Mesenchymal stem cell (in vitro differentiated cells and primary cell): ENCODE data around the gene UNG.

Experiments used
- DNase-seq: peaks from one replicate; pipeline ENCODE4 v3.0.0-alpha.2; 2013
- H2AFZ ChIP-seq: one replicate; pipeline ENCODE4 v1.6.1; 2013; ENCODE audit warnings: low read depth, mild to moderate bottlenecking, control low read depth, inconsistent platforms, low read length, moderate library complexity
- H2AK5ac ChIP-seq: 2 replicates; pipeline ENCODE4 v1.6.1; 2013; ENCODE audit warnings: low read length, moderate library complexity, mild to moderate bottlenecking, inconsistent platforms; ENCODE audit not compliant: severe bottlenecking
- H2BK120ac ChIP-seq: one replicate; pipeline ENCODE4 v1.6.1; 2013; ENCODE audit warnings: low read depth, mild to moderate bottlenecking, inconsistent platforms, low read length, moderate library complexity
- H2BK12ac ChIP-seq, 2 experiments: one replicate each; pipeline ENCODE4 v1.6.1; 2013; ENCODE audit warnings: inconsistent platforms in 2 of 2, low read length in 2 of 2, mild to moderate bottlenecking in 2 of 2, moderate library complexity in 2 of 2, control low read depth in 1 of 2
- H2BK15ac ChIP-seq: one replicate; pipeline ENCODE4 v1.6.1; 2013; ENCODE audit warnings: mild to moderate bottlenecking, low read depth, inconsistent platforms; ENCODE audit not compliant: poor library complexity, severe bottlenecking
- H2BK5ac ChIP-seq: 2 replicates; pipeline ENCODE4 v1.6.1; 2013; ENCODE audit warnings: low read depth, mild to moderate bottlenecking, low read length, control low read depth, inconsistent platforms; ENCODE audit not compliant: poor library complexity, severe bottlenecking
- H3K14ac ChIP-seq, 2 experiments: one replicate each; pipeline ENCODE4 v1.6.1; 2013; ENCODE audit warnings: inconsistent platforms in 2 of 2, low read length in 2 of 2, control low read depth in 1 of 2, mild to moderate bottlenecking in 1 of 2, moderate library complexity in 1 of 2
- H3K18ac ChIP-seq, 2 experiments: one replicate each; pipeline ENCODE4 v1.6.1; 2013; ENCODE audit warnings: inconsistent platforms in 2 of 2, low read length in 2 of 2, control low read depth in 1 of 2, low read depth in 1 of 2, mild to moderate bottlenecking in 1 of 2
- H3K23ac ChIP-seq, 2 experiments: one replicate each; pipeline ENCODE4 v1.6.1; 2013; ENCODE audit warnings: inconsistent platforms in 2 of 2, low read length in 2 of 2, mild to moderate bottlenecking in 2 of 2, moderate library complexity in 2 of 2, control low read depth in 1 of 2
- H3K27ac ChIP-seq: 2 replicates; pipeline ENCODE4 v1.5.1; 2013; ENCODE audit warnings: mild to moderate bottlenecking, moderate library complexity, low read length, control low read depth, inconsistent platforms; ENCODE audit not compliant: poor library complexity, severe bottlenecking
- H3K27me3 ChIP-seq, 2 experiments: 2 replicates each; pipeline versions ENCODE4 v1.6.1 to v1.7.0; 2013; ENCODE audit warnings: low read length in 2 of 2, mild to moderate bottlenecking in 2 of 2, moderate library complexity in 2 of 2, control low read depth in 1 of 2, inconsistent platforms in 1 of 2; ENCODE audit not compliant: control insufficient read depth in 1 of 2, insufficient read depth in 1 of 2
- H3K36me3 ChIP-seq, 2 experiments: 2 replicates each; pipeline versions ENCODE4 v1.6.1 to v1.7.0; 2013; ENCODE audit warnings: low read length in 2 of 2, control low read depth in 1 of 2, inconsistent platforms in 1 of 2, low read depth in 1 of 2, mild to moderate bottlenecking in 1 of 2; ENCODE audit not compliant: insufficient read depth in 2 of 2, control insufficient read depth in 1 of 2
- H3K4ac ChIP-seq, 2 experiments: one replicate each; pipeline ENCODE4 v1.6.1; 2013; ENCODE audit warnings: inconsistent platforms in 2 of 2, low read length in 2 of 2, mild to moderate bottlenecking in 2 of 2, moderate library complexity in 2 of 2, control low read depth in 1 of 2, low read depth in 1 of 2
- H3K4me1 ChIP-seq: 2 replicates; pipeline ENCODE4 v1.6.1; 2013; ENCODE audit warnings: low read depth, low read length, control low read depth; ENCODE audit not compliant: control insufficient read depth, insufficient read depth
- H3K4me2 ChIP-seq: 2 replicates; pipeline ENCODE4 v1.6.1; 2013; ENCODE audit warnings: low read length, mild to moderate bottlenecking, inconsistent platforms; ENCODE audit not compliant: poor library complexity, severe bottlenecking
- H3K4me3 ChIP-seq, 2 experiments: 2 replicates each; pipeline versions ENCODE4 v1.5.1 to v1.7.0; 2013; ENCODE audit warnings: low read length in 2 of 2, mild to moderate bottlenecking in 2 of 2, control low read depth in 1 of 2, low read depth in 1 of 2; ENCODE audit not compliant: insufficient read depth in 1 of 2
- H3K79me1 ChIP-seq: replicated peaks from 2 replicates; pipeline ENCODE4 v1.6.1; 2013; ENCODE audit warnings: mild to moderate bottlenecking, control low read depth, low read length, inconsistent platforms; ENCODE audit not compliant: poor library complexity, severe bottlenecking
- H3K9ac ChIP-seq: 2 replicates; pipeline ENCODE4 v1.7.0; 2013; ENCODE audit warnings: mild to moderate bottlenecking, low read length, moderate library complexity
- H3K9me3 ChIP-seq: 2 replicates; pipeline ENCODE4 v1.7.0; 2013; ENCODE audit warnings: mild to moderate bottlenecking, low read length; ENCODE audit not compliant: control insufficient read depth
- H4K8ac ChIP-seq: one replicate; pipeline ENCODE4 v1.6.1; 2013; ENCODE audit warnings: inconsistent platforms, mild to moderate bottlenecking, low read length, moderate library complexity
- H4K91ac ChIP-seq: one replicate; pipeline ENCODE4 v1.6.1; 2013; ENCODE audit warnings: mild to moderate bottlenecking, low read length, inconsistent platforms
- WGBS: methylation state at CpG from one replicate; pipeline ENCODE4 v1.1.7; 2013; ENCODE audit warnings: mixed read lengths; 5-methylcytosine and 5-hydroxymethylcytosine counted together

Gene UNG

GRCh38 chr12:109088818-109089217, 8.6 kb upstream of the UNG start:
- Histone ChIP-seq H3K14ac (no peak overlapping the region), H2BK120ac (no peak overlapping the region), H3K4me3 (no peak overlapping the region), H3K4ac (no peak overlapping the region), H2AFZ (no peak overlapping the region), H3K27ac (no peak overlapping the region), H3K4me1 (peaks cover 13% of the 10 kb centered on the region), H4K91ac (no peak overlapping the region), H2BK5ac (no peak overlapping the region), H3K79me1 (peaks cover 18% of the 10 kb centered on the region), H3K9me3 (no peaks in the 10 kb centered on the region), H4K8ac (no peak overlapping the region), H2AK5ac (no peak overlapping the region), H3K4me2 (no peak overlapping the region), H3K27me3 (no peaks in the 10 kb centered on the region), H3K18ac (no peak overlapping the region), H3K23ac (no peak overlapping the region), H2BK15ac (no peak overlapping the region), H2BK12ac (no peak overlapping the region), H3K36me3 (peaks cover 35 to 73% of the 10 kb centered on the region in 2 experiments), H3K9ac (peak overlapping the region; percentile 37)
- no peak for DNase-seq
- 73% methylated on average over 6 of the region's 6 CpGs for WGBS

GRCh38 chr12:109089683-109090082, 7.7 kb upstream of the UNG start:
- H3K27ac ChIP-seq = no peak overlapping the region
- H2BK5ac ChIP-seq = no peak overlapping the region
- H3K79me1 ChIP-seq = peaks cover 17% of the 10 kb centered on the region
- H2AK5ac ChIP-seq = no peak overlapping the region
- H3K9me3 ChIP-seq = no peaks in the 10 kb centered on the region
- H3K4me3 ChIP-seq = no peak overlapping the region
- no peak overlapping the region for H4K91ac ChIP-seq
- H2BK15ac ChIP-seq = no peak overlapping the region
- H3K14ac ChIP-seq = no peak overlapping the region
- no peak overlapping the region for H2BK120ac ChIP-seq
- H3K36me3 ChIP-seq = peaks cover 33 to 64% of the 10 kb centered on the region in 2 experiments
- WGBS = 98% methylated on average over 6 of the region's 7 CpGs
- H3K4me1 ChIP-seq = peaks cover 13% of the 10 kb centered on the region
- no peak overlapping the region for H2BK12ac ChIP-seq
- no peak overlapping the region for H3K4me2 ChIP-seq
- H3K18ac ChIP-seq = no peak overlapping the region
- no peak for DNase-seq
- no peaks in the 10 kb centered on the region for H3K27me3 ChIP-seq
- H3K4ac ChIP-seq = no peak overlapping the region
- H3K9ac ChIP-seq = no peak overlapping the region
- no peak overlapping the region for H3K23ac ChIP-seq
- H2AFZ ChIP-seq = no peak overlapping the region
- H4K8ac ChIP-seq = no peak overlapping the region

- H3K27me3 ChIP-seq = no peaks in the 10 kb centered on the region
- no peak overlapping the region for H3K18ac ChIP-seq
- no peak overlapping the region for H2BK12ac ChIP-seq
- H3K23ac ChIP-seq = no peak overlapping the region
- peaks cover 17% of the 10 kb centered on the region for H3K79me1 ChIP-seq
- no peak for DNase-seq
- peak overlapping the region in 1 of 2 experiments; percentile 93 for H3K4ac ChIP-seq
- no peak overlapping the region for H2BK5ac ChIP-seq
- no peak overlapping the region for H2BK120ac ChIP-seq
- peak overlapping the region in 1 of 2 experiments; percentile 95 for H3K4me3 ChIP-seq
- H4K91ac ChIP-seq = no peak overlapping the region
- H3K14ac ChIP-seq = no peak overlapping the region
- H2AFZ ChIP-seq = no peak overlapping the region
- H3K27ac ChIP-seq = no peak overlapping the region
- H3K9me3 ChIP-seq = no peaks in the 10 kb centered on the region
- peak overlapping the region; percentile 38 for H3K4me2 ChIP-seq
- H3K36me3 ChIP-seq = peaks cover 22 to 35% of the 10 kb centered on the region in 2 experiments
- peaks cover 18% of the 10 kb centered on the region for H3K4me1 ChIP-seq
- H3K9ac ChIP-seq = peak overlapping the region; percentile 91
- 95% methylated on average over 6 of the region's 6 CpGs for WGBS
- H2BK15ac ChIP-seq = no peak overlapping the region
- peak overlapping the region; percentile 8 for H2AK5ac ChIP-seq
- H4K8ac ChIP-seq = no peak overlapping the region
Observed at GRCh38 chr12:109092497-109093021, 4.8 kb upstream of the UNG start.

- Histone ChIP-seq H3K23ac (no peak within 1 kb of the TSS), H3K9ac (peak within 1 kb of the TSS; percentile 91), H3K4me2 (peak within 1 kb of the TSS; percentile 38)
Observed at GRCh38 chr12:109093022-109093918, 4.1 kb upstream of the UNG start, which contains the start of gene ALKBH2. ALKBH2 (minus strand) TSS chr12:109093472; CDS start chr12:109092786, 686 bp downstream.

More at GRCh38 chr12:109093022-109093918, 4.1 kb upstream of the UNG start, which contains the start of gene ALKBH2:
- Histone ChIP-seq H2BK120ac (no peak within 1 kb of the TSS), H4K91ac (peak within 1 kb of the TSS; percentile 0), H3K4me3 (peak within 1 kb of the TSS; percentile 63 to 95), H3K27me3 (no peaks in the 10 kb centered on the region), H2BK15ac (no peak within 1 kb of the TSS), H3K4me1 (peaks cover 19% of the 10 kb centered on the region), H2AFZ (peak within 1 kb of the TSS; percentile 99), H4K8ac (peak within 1 kb of the TSS; percentile 39), H3K27ac (no peak within 1 kb of the TSS), H3K4ac (peak within 1 kb of the TSS; percentile 1 to 93), H3K79me1 (peaks cover 17% of the 10 kb centered on the region), H2BK12ac (peak within 1 kb of the TSS in 1 of 2 experiments; percentile 29), H3K18ac (peak within 1 kb of the TSS; percentile 67 to 93), H3K36me3 (peaks cover 20 to 28% of the 10 kb centered on the region in 2 experiments), H2AK5ac (peak within 1 kb of the TSS; percentile 8), H3K14ac (peak within 1 kb of the TSS in 1 of 2 experiments; percentile 48), H3K9me3 (no peaks in the 10 kb centered on the region), H2BK5ac (no peak within 1 kb of the TSS)
- DNase-seq = peak; percentile 87
- 22% methylated on average over 44 of the region's 45 CpGs for WGBS
